Common myeloid progenitor, CD34-positive (primary cell): ENCODE measurements around the gene ABTB1.

ENCODE experiments used
- CTCF ChIA-PET: fragments of 350-600 bp; sonication (Branson Sonifier 250); formaldehyde crosslinking; loops from one replicate; lab custom pipeline; 2021; ENCODE audit warnings: antibody characterized with exemption; lab: Charles Lee
- POLR2A ChIA-PET: fragments of 350-600 bp; sonication (Branson Sonifier 250); formaldehyde crosslinking; loops from one replicate; lab custom pipeline; 2021; ENCODE audit warnings: antibody characterized with exemption; lab: Charles Lee
- DNase-seq, 3 donors: peaks; one replicate each; pipeline versions ENCODE4 v3.0.0 to v3.0.0-alpha.2; 2013
- H3K27ac ChIP-seq, 2 experiments: 1 replicate in 1 of 2; 2 replicates in 1 of 2; pipeline ENCODE4 v1.7.0; 2013; ENCODE audit warnings: inconsistent platforms in 2 of 2, low read length in 2 of 2, mild to moderate bottlenecking in 2 of 2, low read depth in 1 of 2, moderate library complexity in 1 of 2; ENCODE audit not compliant: severe bottlenecking in 2 of 2, insufficient read depth in 1 of 2, poor library complexity in 1 of 2
- H3K27me3 ChIP-seq, 5 experiments: replicated peaks in 2 of 5; 1 replicate in 3 of 5; 2 replicates in 2 of 5; pipeline versions ENCODE4 v1.6.1 to v1.7.0; 2013; ENCODE audit warnings: low read length in 4 of 5, mild to moderate bottlenecking in 2 of 5, moderate library complexity in 2 of 5, inconsistent platforms in 1 of 5; ENCODE audit not compliant: insufficient read depth in 5 of 5, control insufficient read depth in 4 of 5
- H3K36me3 ChIP-seq, 4 experiments: 1 replicate in 2 of 4; 2 replicates in 2 of 4; pipeline versions ENCODE4 v1.6.1 to v1.7.0; 2013; ENCODE audit warnings: low read length in 3 of 4, control low read depth in 1 of 4, mild to moderate bottlenecking in 1 of 4; ENCODE audit not compliant: control insufficient read depth in 4 of 4, insufficient read depth in 4 of 4
- H3K4me1 ChIP-seq, 4 experiments: 1 replicate in 3 of 4; 2 replicates in 1 of 4; pipeline versions ENCODE4 v1.6.1 to v1.7.1; 2013; ENCODE audit warnings: low read length in 3 of 4, mild to moderate bottlenecking in 3 of 4, control low read depth in 1 of 4, inconsistent platforms in 1 of 4, moderate library complexity in 1 of 4; ENCODE audit not compliant: control insufficient read depth in 4 of 4, insufficient read depth in 4 of 4; ENCODE audit errors: control extremely low read depth in 1 of 4
- H3K4me3 ChIP-seq, 7 experiments: 1 replicate in 4 of 7; 2 replicates in 3 of 7; pipeline versions ENCODE4 v1.5.1 to v1.7.0; 2013; ENCODE audit warnings: mild to moderate bottlenecking in 7 of 7, low read length in 6 of 7, moderate library complexity in 6 of 7, inconsistent platforms in 2 of 7, low read depth in 2 of 7, control low read depth in 1 of 7; ENCODE audit not compliant: insufficient read depth in 4 of 7, control insufficient read depth in 1 of 7; ENCODE audit errors: extremely low read depth in 1 of 7
- H3K9me3 ChIP-seq, 5 experiments: 1 replicate in 4 of 5; 2 replicates in 1 of 5; pipeline versions ENCODE4 v1.6.1 to v1.7.1; 2013; ENCODE audit warnings: low read length in 4 of 5, mild to moderate bottlenecking in 2 of 5, inconsistent platforms in 1 of 5, low read depth in 1 of 5, moderate library complexity in 1 of 5; ENCODE audit not compliant: control insufficient read depth in 4 of 5, insufficient read depth in 2 of 5; ENCODE audit errors: control extremely low read depth in 1 of 5
- WGBS: methylation state at CpG from one replicate; pipeline ENCODE4 v1.1.5; 2013; ENCODE audit not compliant: insufficient coverage; 5-methylcytosine and 5-hydroxymethylcytosine counted together

ABTB1 gene

GRCh38 chr3:127670761-127671522 is 1.8 kb upstream of the ABTB1 start:
- no peak overlapping the region for H3K27ac ChIP-seq
- peaks cover 0 to 9% (median 2%) of the 10 kb centered on the region in 4 experiments for H3K36me3 ChIP-seq
- H3K4me3 ChIP-seq: peak overlapping the region in 3 of 7 experiments; percentile 19 to 78 (median 76)
- no peaks in the 10 kb centered on the region for H3K27me3 ChIP-seq
- H3K9me3 ChIP-seq: no peaks in the 10 kb centered on the region
- CTCF ChIA-PET: interaction anchor here (0.6 to 1.5 kb wide), 4 partner anchors 10 to 154 kb away, joined by 3 read pairs; no protein-coding TSS in a partner anchor
- POLR2A ChIA-PET: no interaction called here
- H3K4me1 ChIP-seq: peaks cover 0 to 27% (median 21%) of the 10 kb centered on the region in 4 experiments
- WGBS: 95% methylated on average over 12 of the region's 20 CpGs
- DNase-seq: no peak

GRCh38 chr3:127671523-127672428 is 976 bp upstream of the ABTB1 start:
- WGBS: 24% methylated on average over 30 of the region's 44 CpGs
- Histone ChIP-seq H3K9me3 (no peaks in the 10 kb centered on the region), H3K4me3 (peak overlapping the region; percentile 48 to 81 (median 75)), H3K27me3 (no peaks in the 10 kb centered on the region), H3K27ac (peak overlapping the region in 1 of 2 experiments; percentile 82), H3K4me1 (peaks cover 0 to 27% (median 21%) of the 10 kb centered on the region in 4 experiments), H3K36me3 (peaks cover 0 to 17% (median 6%) of the 10 kb centered on the region in 4 experiments)
- DNase-seq: peak; percentile 45 to 78 (median 74)
- CTCF ChIA-PET: interaction anchor here (0.8 to 1.5 kb wide), 6 partner anchors 11 to 153 kb away, joined by 3 to 4 read pairs (median 3); no protein-coding TSS in a partner anchor
- POLR2A ChIA-PET: no interaction called here

- peak overlapping the region; percentile 58 to 87 (median 78) for H3K4me3 ChIP-seq
- H3K36me3 ChIP-seq: peaks cover 0 to 34% (median 8%) of the 10 kb centered on the region in 4 experiments
- 20% methylated on average over 37 of the region's 51 CpGs for WGBS
- no peaks in the 10 kb centered on the region for H3K9me3 ChIP-seq
- H3K27me3 ChIP-seq: no peaks in the 10 kb centered on the region
- H3K27ac ChIP-seq: peak overlapping the region in 1 of 2 experiments; percentile 54
- peak in 2 of 3 donors; percentile 55 to 61 for DNase-seq
- H3K4me1 ChIP-seq: peaks cover 0 to 27% (median 23%) of the 10 kb centered on the region in 4 experiments
- POLR2A ChIA-PET: no interaction called here
- CTCF ChIA-PET: interaction anchor here (1.3 kb wide), 1 partner anchor 84 kb away, joined by 3 read pairs; no protein-coding TSS in a partner anchor
Observed at GRCh38 chr3:127673191-127674100, 694 bp downstream of the ABTB1 start.

- peaks cover 0 to 41% (median 11%) of the 10 kb centered on the region in 4 experiments for H3K36me3 ChIP-seq
- DNase-seq: no peak
- peak overlapping the region in 3 of 7 experiments; percentile 16 to 87 (median 81) for H3K4me3 ChIP-seq
- 92% methylated on average over 12 of the region's 17 CpGs for WGBS
- H3K4me1 ChIP-seq: peaks cover 0 to 27% (median 27%) of the 10 kb centered on the region in 4 experiments
- no peaks in the 10 kb centered on the region for H3K27me3 ChIP-seq
- POLR2A ChIA-PET: no interaction called here
- no peaks in the 10 kb centered on the region for H3K9me3 ChIP-seq
- no peak overlapping the region for H3K27ac ChIP-seq
- CTCF ChIA-PET: no interaction called here
Observed at GRCh38 chr3:127674101-127674721, 1.5 kb downstream of the ABTB1 start.

- no peak overlapping the region for H3K27ac ChIP-seq
- no peaks in the 10 kb centered on the region for H3K27me3 ChIP-seq
- ChIA-PET CTCF (no interaction called here), POLR2A (no interaction called here)
- peaks cover 0 to 27% (median 27%) of the 10 kb centered on the region in 4 experiments for H3K4me1 ChIP-seq
- DNase-seq: no peak
- no peak overlapping the region for H3K4me3 ChIP-seq
- peaks cover 0 to 44% (median 11%) of the 10 kb centered on the region in 4 experiments for H3K36me3 ChIP-seq
- no peaks in the 10 kb centered on the region for H3K9me3 ChIP-seq
- WGBS: 97% methylated on average over 7 of the region's 8 CpGs
Observed at GRCh38 chr3:127674790-127675189, 2.0 kb downstream of the ABTB1 start.
